HG02623 (cell line): Measurements from ENCODE around the gene SELENOF.
"Not testable (repeated sequence)": the region's sequence is repeated elsewhere in the genome, so short reads cannot be mapped to it uniquely, and the experiment has no call there.

Experiments used
- ATAC-seq: cut with Tn5 transposase; IDR thresholded peaks from one replicate; pipeline ENCODE4 v1.9.1; 2021; ENCODE audit warnings: moderate library complexity; ENCODE audit not compliant: unreplicated experiment

Gene SELENOF

GRCh38 chr1:86819970-86820369 is 94.0 kb downstream of the SELENOF start:
- not testable (repeated sequence) for ATAC-seq

GRCh38 chr1:86817246-86817826 is 96.6 kb downstream of the SELENOF start:
- ATAC-seq, result not testable (repeated sequence)

- not testable (repeated sequence) for ATAC-seq
These were observed 99.8 kb downstream of the SELENOF start for GRCh38 chr1:86814118-86814517.
